ENCODE results near the gene CRAMP1. TPM values are rescaled to one million over a fixed set of nuclear protein-coding genes. Genes with fewer than 3 reads are reported as not detected.

CRAMP1 gene
- total RNA-seq, 1 donor from 2014 or later, result 11.7 TPM

DNA sequence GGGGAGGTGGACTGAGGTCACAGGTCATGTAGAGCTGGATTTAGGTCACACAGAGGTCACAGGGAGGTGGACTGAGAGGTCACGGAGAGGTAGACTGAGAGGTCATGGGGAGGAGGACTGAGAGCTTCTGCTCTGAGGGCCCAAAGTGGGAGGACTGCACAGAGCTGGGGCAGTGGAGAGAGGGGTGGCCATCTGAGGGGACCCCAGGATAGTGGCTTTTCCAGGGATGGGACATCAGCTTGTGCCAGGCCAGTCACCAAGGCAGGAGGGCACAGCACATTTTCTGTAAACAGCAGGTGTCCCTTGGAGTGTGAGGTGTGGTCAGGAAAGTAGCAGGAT lies 39.8 kb downstream of the CRAMP1 start:
- H3K27ac Mint-ChIP-seq, result no peak overlapping the region
- Histone ChIP-seq H3K27me3 (no peaks in the 10 kb centered on the region), H2AFZ (replicated peaks) (no peak overlapping the region), H3K9me3 (ENCODE audit: low read depth) (no peaks in the 10 kb centered on the region), H3F3A (ENCODE audit: low read depth) (no peaks in the 10 kb centered on the region), H4K20me1 (ENCODE audit: low read depth) (peaks cover 28% of the 10 kb centered on the region), H3K79me2 (ENCODE audit: low read depth) (peaks cover 4% of the 10 kb centered on the region), H3K4me2 (no peak overlapping the region), H3K4me1 (no peaks in the 10 kb centered on the region), H3K9ac (no peak overlapping the region), H3K36me3 (peaks cover 3% of the 10 kb centered on the region), H3K27ac (no peak overlapping the region), H3K4me3 (no peak overlapping the region)
- no peak for DNase-seq (ENCODE audit: low spot score)
- no peak for TF ChIP-seq EZH2phosphoT487 (IDR thresholded peaks at IDR 0.05)
- no peaks in the 10 kb centered on the region for H3K4me1 Mint-ChIP-seq
- H3K36me3 Mint-ChIP-seq, result peaks cover 26% of the 10 kb centered on the region
- peaks cover 3% of the 10 kb centered on the region for H3K27me3 Mint-ChIP-seq (ENCODE audit: insufficient read depth, low read depth)
- H3K4me3 Mint-ChIP-seq, result no peak overlapping the region
- no peaks in the 10 kb centered on the region for H3K9me3 Mint-ChIP-seq

DNA sequence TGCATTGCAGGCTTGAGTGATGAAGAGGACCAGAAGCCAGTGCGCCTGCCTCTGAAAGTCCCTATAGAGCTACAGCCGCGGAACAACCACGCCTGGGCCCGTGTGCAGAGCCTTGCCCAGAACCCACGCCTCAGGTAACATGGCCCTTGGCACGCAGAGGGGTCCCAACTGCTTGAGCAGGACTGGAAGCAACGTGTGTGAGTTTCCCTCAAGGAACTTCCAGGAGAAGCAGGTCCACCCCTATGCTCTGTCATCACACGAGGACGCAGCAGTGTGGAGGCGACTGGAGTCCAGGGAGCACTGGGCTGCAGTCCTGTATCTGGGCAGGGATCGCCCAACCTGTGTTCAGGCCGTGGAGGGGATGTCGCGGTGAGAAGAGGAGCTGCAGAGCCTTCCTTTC lies 40.9 kb downstream of the CRAMP1 start:
- DNase-seq (ENCODE audit: low spot score), result no peak
- H3K4me1 ChIP-seq, result no peaks in the 10 kb centered on the region
- H3K27me3 ChIP-seq, result no peaks in the 10 kb centered on the region
- H3K27ac ChIP-seq, result no peak overlapping the region
- no peak overlapping the region for H3K9ac ChIP-seq
- H3K4me3 ChIP-seq, result no peak overlapping the region
- no peak for TF ChIP-seq EZH2phosphoT487 (IDR thresholded peaks at IDR 0.05)
- H2AFZ ChIP-seq (replicated peaks), result no peak overlapping the region
- Mint-ChIP-seq H3K27ac (no peak overlapping the region), H3K4me3 (no peak overlapping the region), H3K4me1 (no peaks in the 10 kb centered on the region), H3K27me3 (ENCODE audit: insufficient read depth, low read depth) (peaks cover 3% of the 10 kb centered on the region), H3K36me3 (peaks cover 24% of the 10 kb centered on the region), H3K9me3 (no peaks in the 10 kb centered on the region)
- no peak overlapping the region for H3K4me2 ChIP-seq
- no peaks in the 10 kb centered on the region for H3F3A ChIP-seq (ENCODE audit: low read depth)
- H4K20me1 ChIP-seq (ENCODE audit: low read depth), result peaks cover 20% of the 10 kb centered on the region
- peaks cover 4% of the 10 kb centered on the region for H3K79me2 ChIP-seq (ENCODE audit: low read depth)
- H3K36me3 ChIP-seq, result peaks cover 3% of the 10 kb centered on the region
- H3K9me3 ChIP-seq (ENCODE audit: low read depth), result no peaks in the 10 kb centered on the region

DNA sequence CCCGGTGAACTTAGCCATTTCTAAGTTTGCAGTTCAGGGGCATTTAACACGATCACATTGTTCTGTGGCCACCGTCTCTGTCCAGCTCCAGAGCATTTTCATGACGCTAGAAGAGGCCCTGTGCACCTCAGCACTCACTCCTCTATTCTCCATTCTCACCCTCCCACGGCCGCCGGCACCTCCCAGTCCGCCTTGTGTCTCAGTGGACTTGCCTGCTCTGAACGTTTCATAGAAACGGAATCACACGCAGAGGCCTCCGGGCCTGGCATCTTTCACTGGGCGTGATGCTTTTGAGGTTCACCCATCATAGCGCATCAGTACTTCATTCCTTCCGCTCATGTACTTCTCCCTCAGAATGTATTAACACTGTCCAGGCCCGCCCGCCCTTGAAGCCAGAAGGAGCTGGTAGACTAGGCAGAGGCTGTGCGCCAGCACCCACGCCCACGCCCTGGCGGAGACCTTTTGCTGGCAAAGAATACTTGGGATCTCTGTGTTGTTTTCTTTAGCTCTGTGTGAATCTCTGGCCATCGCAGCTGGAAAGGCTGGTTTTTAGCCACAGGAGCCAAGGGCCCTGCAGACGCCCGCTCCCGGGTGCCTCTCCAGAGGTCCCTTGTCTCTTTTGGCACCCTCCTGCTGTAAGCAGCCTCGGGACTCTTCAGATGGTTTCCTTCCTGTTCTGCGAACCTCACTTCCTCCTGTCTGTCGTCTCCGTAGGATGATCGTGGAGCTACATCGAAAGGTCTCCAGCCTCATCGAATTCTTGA lies 42.5 kb downstream of the CRAMP1 start:
- Histone ChIP-seq H3F3A (ENCODE audit: low read depth) (no peaks in the 10 kb centered on the region), H3K9me3 (ENCODE audit: low read depth) (no peaks in the 10 kb centered on the region), H3K4me1 (no peaks in the 10 kb centered on the region), H3K79me2 (ENCODE audit: low read depth) (peaks cover 4% of the 10 kb centered on the region), H3K27me3 (no peaks in the 10 kb centered on the region), H3K27ac (no peak overlapping the region), H3K4me2 (no peak overlapping the region), H3K36me3 (peaks cover 3% of the 10 kb centered on the region), H4K20me1 (ENCODE audit: low read depth) (peaks cover 14% of the 10 kb centered on the region), H3K9ac (no peak overlapping the region), H3K4me3 (no peak overlapping the region), H2AFZ (replicated peaks) (no peak overlapping the region)
- Mint-ChIP-seq H3K4me3 (no peak overlapping the region), H3K9me3 (no peaks in the 10 kb centered on the region), H3K36me3 (peaks cover 21% of the 10 kb centered on the region), H3K27me3 (ENCODE audit: insufficient read depth, low read depth) (peaks cover 3% of the 10 kb centered on the region), H3K4me1 (no peaks in the 10 kb centered on the region), H3K27ac (no peak overlapping the region)
- TF ChIP-seq EZH2 (IDR thresholded peaks at IDR 0.05) (no peak), EZH2phosphoT487 (IDR thresholded peaks at IDR 0.05) (no peak)
- TF ChIP-seq, protein P1, sequence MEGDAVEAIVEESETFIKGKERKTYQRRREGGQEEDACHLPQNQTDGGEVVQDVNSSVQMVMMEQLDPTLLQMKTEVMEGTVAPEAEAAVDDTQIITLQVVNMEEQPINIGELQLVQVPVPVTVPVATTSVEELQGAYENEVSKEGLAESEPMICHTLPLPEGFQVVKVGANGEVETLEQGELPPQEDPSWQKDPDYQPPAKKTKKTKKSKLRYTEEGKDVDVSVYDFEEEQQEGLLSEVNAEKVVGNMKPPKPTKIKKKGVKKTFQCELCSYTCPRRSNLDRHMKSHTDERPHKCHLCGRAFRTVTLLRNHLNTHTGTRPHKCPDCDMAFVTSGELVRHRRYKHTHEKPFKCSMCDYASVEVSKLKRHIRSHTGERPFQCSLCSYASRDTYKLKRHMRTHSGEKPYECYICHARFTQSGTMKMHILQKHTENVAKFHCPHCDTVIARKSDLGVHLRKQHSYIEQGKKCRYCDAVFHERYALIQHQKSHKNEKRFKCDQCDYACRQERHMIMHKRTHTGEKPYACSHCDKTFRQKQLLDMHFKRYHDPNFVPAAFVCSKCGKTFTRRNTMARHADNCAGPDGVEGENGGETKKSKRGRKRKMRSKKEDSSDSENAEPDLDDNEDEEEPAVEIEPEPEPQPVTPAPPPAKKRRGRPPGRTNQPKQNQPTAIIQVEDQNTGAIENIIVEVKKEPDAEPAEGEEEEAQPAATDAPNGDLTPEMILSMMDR (IDR thresholded peaks at IDR 0.05), result no peak
- DNase-seq (ENCODE audit: low spot score), result no peak

DNA sequence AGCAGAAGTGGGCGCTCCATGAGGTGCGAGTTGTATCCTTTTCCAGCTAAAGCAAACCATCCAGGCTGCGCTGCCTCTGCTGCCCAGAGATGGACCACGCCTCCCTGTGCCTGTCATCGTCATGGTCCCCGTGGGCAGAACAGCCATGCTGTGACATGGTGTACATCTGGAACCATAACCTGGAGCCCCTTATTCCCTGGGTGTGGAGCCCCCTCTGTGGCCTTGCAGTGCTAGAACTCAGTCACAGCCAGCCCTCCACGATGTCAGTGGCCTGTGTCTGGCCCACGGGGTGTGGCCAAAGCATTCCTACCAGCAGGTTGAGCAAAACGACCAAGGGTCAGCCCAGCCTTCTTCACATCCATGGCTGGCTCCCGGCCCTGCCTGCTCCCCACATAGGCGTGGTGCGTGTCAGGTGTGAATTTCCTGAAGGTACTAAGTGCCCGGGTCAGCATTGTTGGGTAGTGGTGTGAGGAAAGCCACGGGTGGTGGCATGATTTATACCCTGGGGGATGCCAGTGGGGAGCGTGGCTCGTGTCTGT lies 43.2 kb downstream of the CRAMP1 start:
- Histone ChIP-seq H3F3A (ENCODE audit: low read depth) (no peaks in the 10 kb centered on the region), H3K36me3 (peaks cover 3% of the 10 kb centered on the region)

More for the DNA sequence above, 43.2 kb downstream of the CRAMP1 start:
- no peaks in the 10 kb centered on the region for H3K27me3 ChIP-seq
- H3K4me2 ChIP-seq, result no peak overlapping the region
- no peaks in the 10 kb centered on the region for H3K4me1 Mint-ChIP-seq
- TF ChIP-seq EZH2phosphoT487 (IDR thresholded peaks at IDR 0.05) (no peak), EZH2 (IDR thresholded peaks at IDR 0.05) (no peak)
- TF ChIP-seq, protein P1 (IDR thresholded peaks at IDR 0.05), result no peak
- no peak overlapping the region for H3K9ac ChIP-seq
- no peaks in the 10 kb centered on the region for H3K9me3 Mint-ChIP-seq
- no peak overlapping the region for H3K27ac ChIP-seq
- no peak for DNase-seq (ENCODE audit: low spot score)
- no peak overlapping the region for H3K4me3 Mint-ChIP-seq
- H3K79me2 ChIP-seq (ENCODE audit: low read depth), result no peaks in the 10 kb centered on the region
- peaks cover 14% of the 10 kb centered on the region for H4K20me1 ChIP-seq (ENCODE audit: low read depth)
- peaks cover 22% of the 10 kb centered on the region for H3K36me3 Mint-ChIP-seq
- H3K4me3 ChIP-seq, result no peak overlapping the region
- H3K4me1 ChIP-seq, result no peaks in the 10 kb centered on the region
- no peaks in the 10 kb centered on the region for H3K9me3 ChIP-seq (ENCODE audit: low read depth)
- H3K27ac Mint-ChIP-seq, result no peak overlapping the region
- H2AFZ ChIP-seq (replicated peaks), result no peak overlapping the region
- H3K27me3 Mint-ChIP-seq (ENCODE audit: insufficient read depth, low read depth), result peaks cover 3% of the 10 kb centered on the region

All from neural progenitor cell (in vitro differentiated cells).